KMS-11 (cell line): ENCODE measurements around the gene IL17A.
A peak's percentile ranks its signal among the peaks of the same experiment; 100 is the strongest.

Experiments
- H2AFZ ChIP-seq: fragments of 200-600 bp; sonication (generic); 2 replicates; pipeline ENCODE4 v1.6.1; 2016; ENCODE audit warnings: antibody characterized with exemption, mixed run types, low read depth
- H3K27ac ChIP-seq: fragments of 200-600 bp; sonication (generic); 2 replicates; pipeline ENCODE4 v1.6.1; 2016; ENCODE audit warnings: mild to moderate bottlenecking, mixed run types
- H3K27me3 ChIP-seq: fragments of 200-600 bp; sonication (generic); 2 replicates; pipeline ENCODE4 v1.6.1; 2017; ENCODE audit warnings: mild to moderate bottlenecking, low read depth, mixed run types, moderate library complexity; ENCODE audit not compliant: insufficient read depth
- H3K36me3 ChIP-seq: fragments of 200-600 bp; sonication (generic); 2 replicates; pipeline ENCODE4 v1.6.1; 2017; ENCODE audit warnings: mild to moderate bottlenecking, mixed run types; ENCODE audit not compliant: insufficient read depth
- H3K4me1 ChIP-seq: fragments of 200-600 bp; sonication (generic); 2 replicates; pipeline ENCODE4 v1.6.1; 2016; ENCODE audit warnings: mild to moderate bottlenecking, low read depth, mixed run types; ENCODE audit not compliant: poor library complexity, severe bottlenecking
- H3K4me2 ChIP-seq: fragments of 200-600 bp; sonication (generic); 2 replicates; pipeline ENCODE4 v1.7.0; 2016; ENCODE audit warnings: mild to moderate bottlenecking, mixed run types
- H3K4me3 ChIP-seq: fragments of 200-600 bp; sonication (generic); IDR thresholded peaks from 2 replicates; pipeline ENCODE4 v1.6.1; 2017; ENCODE audit warnings: low read depth, low read length, mixed read lengths; ENCODE audit not compliant: insufficient read depth
- H3K79me2 ChIP-seq: fragments of 200-600 bp; sonication (generic); 2 replicates; pipeline ENCODE4 v1.6.1; 2016; ENCODE audit warnings: low read depth, mixed run types; ENCODE audit not compliant: insufficient read depth
- H3K9ac ChIP-seq: fragments of 200-600 bp; sonication (generic); 2 replicates; pipeline ENCODE4 v1.6.1; 2016; ENCODE audit warnings: mild to moderate bottlenecking, mixed run types
- H4K20me1 ChIP-seq: fragments of 200-600 bp; sonication (generic); 2 replicates; pipeline ENCODE4 v1.6.1; 2016; ENCODE audit warnings: mild to moderate bottlenecking, mixed run types; ENCODE audit not compliant: insufficient read depth
- CTCF ChIP-seq: fragments of 200-600 bp; sonication (generic); conservative IDR thresholded peaks from 2 replicates; pipeline ENCODE4 v1.6.1; 2017; ENCODE audit warnings: low read depth, mild to moderate bottlenecking, antibody characterized with exemption, low read length, moderate library complexity, mixed read lengths

Gene IL17A

DNA sequence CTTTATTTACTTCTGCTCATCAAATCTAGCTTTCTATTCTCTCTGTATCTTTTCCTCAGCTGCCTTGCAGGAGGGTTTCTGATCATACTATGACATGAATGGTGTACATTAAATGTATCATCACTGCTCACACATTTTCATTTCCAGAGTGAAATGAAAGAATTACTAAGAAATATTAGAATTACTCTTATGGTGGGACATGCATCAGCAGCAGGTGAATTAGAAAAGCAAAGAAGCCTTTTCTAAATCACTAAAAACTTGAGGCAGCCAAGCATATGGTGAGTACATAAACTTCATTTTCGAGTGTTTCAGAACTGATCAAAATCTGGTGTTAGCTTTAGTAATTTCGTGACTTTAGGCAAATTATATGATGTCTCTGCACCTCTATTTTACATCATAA is 23.6 kb downstream of the IL17A start:
- Histone ChIP-seq H3K27ac (no peak overlapping the region), H3K4me2 (no peak overlapping the region), H2AFZ (no peak overlapping the region), H3K4me1 (peaks cover 31% of the 10 kb centered on the region), H3K9ac (no peak overlapping the region), H3K4me3 (no peak overlapping the region), H4K20me1 (no peaks in the 10 kb centered on the region), H3K36me3 (no peaks in the 10 kb centered on the region), H3K79me2 (no peaks in the 10 kb centered on the region), H3K27me3 (no peaks in the 10 kb centered on the region)
- no peak for TF ChIP-seq CTCF

- Histone ChIP-seq H3K4me1 (peaks cover 34% of the 10 kb centered on the region), H3K4me3 (no peak overlapping the region), H3K27ac (no peak overlapping the region), H4K20me1 (no peaks in the 10 kb centered on the region), H3K36me3 (no peaks in the 10 kb centered on the region), H3K79me2 (no peaks in the 10 kb centered on the region), H3K4me2 (no peak overlapping the region), H3K9ac (no peak overlapping the region), H3K27me3 (no peaks in the 10 kb centered on the region), H2AFZ (no peak overlapping the region)
- TF ChIP-seq CTCF, result no peak
These were observed 24.1 kb downstream of the IL17A start for GRCh38 chr6:52210227-52210626.

DNA sequence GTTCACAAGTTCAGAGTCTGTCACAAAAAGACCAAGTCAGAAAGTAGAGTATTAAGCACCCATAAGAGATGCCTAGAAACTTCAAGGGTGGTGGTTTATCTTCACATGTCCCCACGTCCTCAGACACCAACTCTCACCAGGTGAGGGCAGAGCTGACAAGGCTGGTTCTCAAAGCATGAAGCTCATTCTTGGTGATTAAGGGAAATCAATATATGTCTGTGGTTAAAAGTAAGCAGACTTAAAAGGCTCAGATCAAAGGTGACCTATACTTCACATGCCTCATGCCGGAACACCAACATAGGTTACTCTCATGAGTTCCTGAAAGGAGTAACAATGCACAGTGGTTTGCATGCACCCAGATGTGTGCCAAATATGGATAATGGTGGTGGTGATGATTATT is 27.0 kb downstream of the IL17A start:
- no peaks in the 10 kb centered on the region for H3K36me3 ChIP-seq
- no peak overlapping the region for H2AFZ ChIP-seq
- peaks cover 56% of the 10 kb centered on the region for H3K4me1 ChIP-seq
- no peak overlapping the region for H3K27ac ChIP-seq
- H3K27me3 ChIP-seq, result no peaks in the 10 kb centered on the region
- no peak overlapping the region for H3K9ac ChIP-seq
- peak; percentile 54 for TF ChIP-seq CTCF
- no peaks in the 10 kb centered on the region for H3K79me2 ChIP-seq
- H3K4me2 ChIP-seq, result peak overlapping the region; percentile 44; the same call in 1 of the 2 replicates
- H3K4me3 ChIP-seq, result no peak overlapping the region
- no peaks in the 10 kb centered on the region for H4K20me1 ChIP-seq

DNA sequence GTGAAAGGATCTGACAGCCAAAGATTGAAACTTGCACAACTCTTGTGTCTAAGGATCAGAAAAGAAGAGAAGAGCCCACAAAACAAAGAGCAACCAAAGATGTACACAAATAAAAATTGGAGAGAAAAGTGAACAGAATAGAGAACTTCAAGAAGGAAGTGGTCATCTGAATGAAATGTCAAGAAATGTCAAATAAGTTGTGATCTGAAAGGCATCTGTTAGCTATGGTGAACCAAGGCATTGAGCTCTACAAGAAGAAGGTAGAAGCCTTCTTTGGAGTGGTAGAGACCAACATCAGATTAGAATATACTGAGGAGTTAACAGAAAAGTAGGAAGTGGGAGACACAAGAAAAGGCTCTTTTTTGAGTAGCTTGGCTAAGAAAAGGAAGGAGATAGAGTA is 29.6 kb downstream of the IL17A start:
- Histone ChIP-seq H3K4me1 (peaks cover 76% of the 10 kb centered on the region), H3K9ac (no peak overlapping the region), H3K27me3 (no peaks in the 10 kb centered on the region), H3K27ac (no peak overlapping the region), H4K20me1 (no peaks in the 10 kb centered on the region), H2AFZ (no peak overlapping the region), H3K36me3 (no peaks in the 10 kb centered on the region), H3K4me2 (peak overlapping the region; percentile 26; the same call in 1 of the 2 replicates), H3K79me2 (no peaks in the 10 kb centered on the region), H3K4me3 (no peak overlapping the region)
- no peak for TF ChIP-seq CTCF
